Mucosa of rectum (tissue), 2 donors: ENCODE measurements around the gene SETX.

Experiments used
- H3K27ac ChIP-seq, 2 donors: one replicate each; pipeline ENCODE4 v1.7.0; 2013; ENCODE audit warnings: inconsistent platforms in 2 of 2, low read depth in 2 of 2, low read length in 2 of 2
- H3K27me3 ChIP-seq, 2 donors: one replicate each; pipeline ENCODE4 v1.7.0; 2013; ENCODE audit warnings: low read length in 2 of 2; ENCODE audit not compliant: control insufficient read depth in 2 of 2, insufficient read depth in 2 of 2
- H3K36me3 ChIP-seq, 2 donors: one replicate each; pipeline ENCODE4 v1.7.0; 2013; ENCODE audit warnings: low read length in 2 of 2; ENCODE audit not compliant: control insufficient read depth in 2 of 2, insufficient read depth in 2 of 2
- H3K4me1 ChIP-seq, 2 donors: one replicate each; pipeline ENCODE4 v1.7.0; 2013; ENCODE audit warnings: low read length in 2 of 2, mild to moderate bottlenecking in 1 of 2; ENCODE audit not compliant: control insufficient read depth in 2 of 2, insufficient read depth in 2 of 2
- H3K4me3 ChIP-seq, 2 donors: one replicate each; pipeline ENCODE4 v1.7.0; 2013; ENCODE audit warnings: low read length in 2 of 2
- H3K9ac ChIP-seq, 2 donors: one replicate each; pipeline ENCODE4 v1.7.0; 2013; ENCODE audit warnings: low read length in 2 of 2, low read depth in 1 of 2, mild to moderate bottlenecking in 1 of 2
- H3K9me3 ChIP-seq, 2 donors: one replicate each; pipeline ENCODE4 v1.7.0; 2013; ENCODE audit warnings: low read length in 2 of 2; ENCODE audit not compliant: control insufficient read depth in 2 of 2
- donor health status: healthy.
- donor health status: Normal muscosa, but diverticular disease.

The SETX gene

GRCh38 chr9:132324425-132324824 lies 30.4 kb downstream of the SETX start:
- H3K27ac ChIP-seq, result no peak overlapping the region
- H3K9ac ChIP-seq, result no peak overlapping the region
- no peaks in the 10 kb centered on the region for H3K9me3 ChIP-seq
- H3K36me3 ChIP-seq, result peaks cover 27 to 29% of the 10 kb centered on the region in 2 donors
- H3K4me3 ChIP-seq, result no peak overlapping the region
- no peaks in the 10 kb centered on the region for H3K4me1 ChIP-seq
- no peaks in the 10 kb centered on the region for H3K27me3 ChIP-seq

DNA sequence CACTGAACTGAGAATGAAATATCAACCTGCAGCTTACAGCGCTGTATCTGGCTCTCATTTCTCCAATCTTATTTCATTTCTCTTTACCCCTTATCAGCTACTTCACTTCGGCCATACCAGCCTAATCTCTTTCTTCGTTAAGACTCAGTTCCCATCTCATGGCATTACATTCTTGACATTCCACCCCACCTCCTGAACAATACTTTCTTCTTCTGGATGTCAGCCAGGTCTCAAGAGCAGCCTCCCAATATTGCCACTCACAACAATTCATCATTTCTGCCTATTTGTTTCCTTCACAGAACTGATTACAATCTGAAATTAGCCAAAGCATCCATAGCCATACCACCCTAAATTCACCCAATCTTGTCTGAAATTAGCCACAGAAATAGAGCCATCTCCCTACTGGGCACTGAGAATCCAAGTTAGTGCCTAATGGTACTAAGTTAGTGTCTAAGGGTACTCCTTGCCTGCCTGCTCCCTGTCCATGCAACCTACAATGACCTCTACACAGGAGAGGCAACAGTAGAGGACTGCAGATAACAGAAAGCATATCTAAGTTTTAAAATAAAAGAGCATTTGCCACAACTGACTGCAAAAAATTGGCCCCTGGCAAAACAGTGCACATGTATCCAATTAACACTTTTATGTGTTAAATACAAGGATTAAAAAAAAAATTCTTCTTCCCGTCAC lies 35.2 kb downstream of the SETX start:
- Histone ChIP-seq H3K27me3 (no peaks in the 10 kb centered on the region), H3K4me3 (no peak overlapping the region), H3K4me1 (no peaks in the 10 kb centered on the region), H3K36me3 (peaks cover 22 to 38% of the 10 kb centered on the region in 2 donors), H3K9me3 (no peaks in the 10 kb centered on the region), H3K27ac (no peak overlapping the region), H3K9ac (no peak overlapping the region)

GRCh38 chr9:132312873-132313272 lies 41.9 kb downstream of the SETX start:
- H3K27ac ChIP-seq, result no peak overlapping the region
- H3K4me1 ChIP-seq, result no peaks in the 10 kb centered on the region
- no peaks in the 10 kb centered on the region for H3K9me3 ChIP-seq
- no peak overlapping the region for H3K4me3 ChIP-seq
- H3K36me3 ChIP-seq, result peaks cover 30 to 60% of the 10 kb centered on the region in 2 donors
- no peak overlapping the region for H3K9ac ChIP-seq
- no peaks in the 10 kb centered on the region for H3K27me3 ChIP-seq

- H3K4me1 ChIP-seq, result no peaks in the 10 kb centered on the region
- no peak overlapping the region for H3K9ac ChIP-seq
- no peak overlapping the region for H3K27ac ChIP-seq
- H3K9me3 ChIP-seq, result no peaks in the 10 kb centered on the region
- no peak overlapping the region for H3K4me3 ChIP-seq
- peaks cover 32 to 58% of the 10 kb centered on the region in 2 donors for H3K36me3 ChIP-seq
- no peaks in the 10 kb centered on the region for H3K27me3 ChIP-seq
These were observed 42.4 kb downstream of the SETX start for GRCh38 chr9:132312426-132312825.

DNA sequence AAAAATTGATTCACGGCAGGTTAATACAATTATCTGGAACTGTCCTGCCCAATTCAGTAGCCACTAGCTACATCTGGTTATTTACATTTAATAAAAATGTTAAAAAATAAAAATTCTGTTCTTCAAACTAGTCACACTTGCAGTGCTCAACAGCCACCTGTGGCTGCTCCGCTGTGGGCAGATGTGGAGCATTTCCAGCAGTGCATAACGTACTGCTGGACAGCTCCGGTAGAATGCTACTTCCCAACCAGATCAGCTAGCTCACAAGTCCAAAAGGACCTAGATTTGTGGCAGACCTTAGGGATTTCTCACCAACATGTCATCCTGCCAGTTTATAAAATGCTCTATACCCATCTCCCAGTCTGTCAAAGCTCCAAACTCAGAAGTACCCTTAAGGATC lies 42.8 kb downstream of the SETX start:
- Histone ChIP-seq H3K9ac (no peak overlapping the region), H3K36me3 (peaks cover 32 to 55% of the 10 kb centered on the region in 2 donors), H3K9me3 (no peaks in the 10 kb centered on the region), H3K27ac (no peak overlapping the region), H3K4me3 (no peak overlapping the region), H3K4me1 (no peaks in the 10 kb centered on the region), H3K27me3 (no peaks in the 10 kb centered on the region)

GRCh38 chr9:132309056-132309455 lies 45.7 kb downstream of the SETX start:
- no peak overlapping the region for H3K9ac ChIP-seq
- H3K27me3 ChIP-seq, result no peaks in the 10 kb centered on the region
- H3K4me1 ChIP-seq, result no peaks in the 10 kb centered on the region
- H3K27ac ChIP-seq, result no peak overlapping the region
- no peaks in the 10 kb centered on the region for H3K9me3 ChIP-seq
- H3K4me3 ChIP-seq, result no peak overlapping the region
- peaks cover 32 to 63% of the 10 kb centered on the region in 2 donors for H3K36me3 ChIP-seq

- peaks cover 34 to 71% of the 10 kb centered on the region in 2 donors for H3K36me3 ChIP-seq
These were observed 53.3 kb downstream of the SETX start for GRCh38 chr9:132301521-132301920.

DNA sequence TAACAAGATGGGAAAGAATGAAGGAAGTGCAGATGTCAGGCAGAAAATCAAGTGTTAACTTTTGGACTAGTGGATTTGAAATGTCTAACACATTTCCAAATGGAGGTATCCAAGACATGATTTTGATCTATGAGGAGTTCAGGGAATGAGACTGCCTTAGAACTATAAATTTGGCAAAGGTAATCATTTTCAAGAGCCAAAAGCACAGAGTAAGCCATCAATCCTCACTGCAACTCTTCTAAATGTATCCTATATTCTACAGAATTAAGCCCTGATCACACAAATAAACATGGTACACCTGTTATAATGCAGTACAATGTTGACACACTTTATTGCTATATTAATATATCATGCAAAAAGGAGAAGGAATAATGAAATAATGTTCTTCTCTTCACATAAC lies 55.6 kb downstream of the SETX start:
- Histone ChIP-seq H3K27me3 (no peaks in the 10 kb centered on the region), H3K4me3 (no peak overlapping the region), H3K36me3 (peaks cover 54 to 79% of the 10 kb centered on the region in 2 donors), H3K4me1 (no peaks in the 10 kb centered on the region), H3K9ac (no peak overlapping the region), H3K27ac (no peak overlapping the region), H3K9me3 (no peaks in the 10 kb centered on the region)

More at GRCh38 chr9:132301521-132301920, 53.3 kb downstream of the SETX start:
- H3K9me3 ChIP-seq, result no peaks in the 10 kb centered on the region
- H3K27ac ChIP-seq, result no peak overlapping the region
- H3K4me1 ChIP-seq, result no peaks in the 10 kb centered on the region
- H3K27me3 ChIP-seq, result no peaks in the 10 kb centered on the region
- no peak overlapping the region for H3K4me3 ChIP-seq
- no peak overlapping the region for H3K9ac ChIP-seq

DNA sequence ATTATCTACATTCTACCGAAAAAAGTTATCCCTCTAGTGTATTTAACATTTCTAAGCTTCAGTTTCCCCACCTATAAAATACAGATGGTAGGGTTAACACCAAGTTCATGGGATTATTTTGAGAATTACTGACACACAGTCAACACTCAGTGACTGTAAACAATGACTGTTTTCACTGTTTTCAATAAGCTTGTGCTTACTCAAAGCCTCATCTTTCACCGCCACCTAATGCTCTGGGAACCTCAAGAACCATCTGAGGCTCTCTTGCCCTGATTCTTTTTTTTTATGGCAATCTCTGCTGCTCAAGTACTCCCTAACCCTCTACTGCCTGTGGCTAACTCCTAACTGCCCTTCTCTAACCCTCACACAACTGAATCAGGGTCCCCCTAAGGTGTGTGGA lies 59.6 kb downstream of the SETX start:
- Histone ChIP-seq H3K9ac (no peak overlapping the region), H3K36me3 (peaks cover 65 to 71% of the 10 kb centered on the region in 2 donors), H3K4me3 (no peak overlapping the region), H3K4me1 (no peaks in the 10 kb centered on the region), H3K27me3 (no peaks in the 10 kb centered on the region), H3K9me3 (no peaks in the 10 kb centered on the region), H3K27ac (no peak overlapping the region)

DNA sequence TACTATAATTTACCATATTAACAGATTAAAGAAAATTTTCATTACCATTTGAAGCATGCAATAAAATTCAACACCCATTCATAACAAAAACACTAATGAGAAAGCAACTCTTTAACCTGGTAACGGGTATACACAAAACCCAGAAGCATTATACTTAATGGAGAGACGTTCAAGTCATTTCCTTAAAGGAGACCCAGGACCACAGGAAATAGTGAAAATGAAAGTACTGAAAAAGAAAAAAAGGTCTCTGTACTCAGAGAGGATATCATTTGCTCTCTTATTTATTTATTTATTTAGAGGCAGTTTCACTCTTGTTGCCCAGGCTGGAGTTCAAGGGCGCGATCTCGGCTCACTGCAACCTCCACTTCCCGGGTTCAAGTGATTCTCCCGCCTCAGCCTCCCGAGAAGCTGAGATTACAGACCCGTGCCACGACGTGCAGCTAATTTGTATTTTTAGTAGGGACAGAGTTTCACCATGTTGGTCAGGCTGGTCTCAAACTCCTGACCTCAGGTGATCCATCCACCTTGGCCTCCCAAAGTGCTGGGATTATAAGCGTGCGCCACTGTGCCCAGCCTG lies 61.6 kb downstream of the SETX start:
- H3K9ac ChIP-seq, result no peak overlapping the region
- H3K4me3 ChIP-seq, result no peak overlapping the region
- no peak overlapping the region for H3K27ac ChIP-seq
- H3K36me3 ChIP-seq, result peaks cover 55 to 65% of the 10 kb centered on the region in 2 donors
- no peaks in the 10 kb centered on the region for H3K9me3 ChIP-seq
- H3K27me3 ChIP-seq, result no peaks in the 10 kb centered on the region
- H3K4me1 ChIP-seq, result no peaks in the 10 kb centered on the region
